A549 (cell line): ENCODE data around the gene TMEM80. TPM values are rescaled to one million over a fixed set of nuclear protein-coding genes. Genes with fewer than 3 reads are reported as not detected.

Source experiments
- ATAC-seq, 2 experiments: fragments of 200-7000 bp in 1 of 2; fragments of >200 bp in 1 of 2; cut with Nextera tagmentation in 1 of 2; cut with Tn5 transposase in 1 of 2; 3 replicates each; pipeline versions ENCODE4 v1.8.0 to v1.9.1; 2018 to 2020; ENCODE audit warnings: mild to moderate bottlenecking in 1 of 2, moderate library complexity in 1 of 2
- CTCF ChIA-PET: fragments of 300-600 bp; sonication (Branson Sonifier 250); formaldehyde crosslinking; extraction: SDS; loops from one replicate; lab custom pipeline; 2021; ENCODE audit warnings: antibody characterized with exemption, inconsistent platforms; lab: Yijun Ruan, JAX
- POLR2A ChIA-PET: fragments of 350-600 bp; formaldehyde crosslinking; extraction: SDS; loops from one replicate; lab custom pipeline; 2021; ENCODE audit warnings: antibody characterized with exemption, inconsistent platforms; lab: Yijun Ruan, JAX
- DNase-seq, 2 experiments: peaks; one replicate each; pipeline versions ENCODE4 v3.0.0 to v3.0.0-alpha.2; 2011 to 2016; ENCODE audit warnings: low read depth in 1 of 2, low spot score in 1 of 2
- FAIRE-seq: peaks from 2 replicates; lab custom pipeline; 2011; peaks lifted over from hg19 to GRCh38; lab: Jason Lieb, UNC
- H3K27ac ChIP-seq, 2 experiments: fragments of >200 bp; sonication (Bioruptor Twin); formaldehyde crosslinking; 3 replicates each; pipeline ENCODE4 v1.5.1; 2016 to 2017
- H3K4me1 ChIP-seq: fragments of >200 bp; sonication (Bioruptor Twin); formaldehyde crosslinking; 3 replicates; pipeline ENCODE4 v1.6.1; 2016
- H3K4me2 ChIP-seq: fragments of >200 bp; sonication (Bioruptor Twin); formaldehyde crosslinking; 3 replicates; pipeline ENCODE4 v1.6.1; 2016
- H3K4me3 ChIP-seq: fragments of >200 bp; sonication (Bioruptor Twin); formaldehyde crosslinking; 3 replicates; pipeline ENCODE4 v1.5.1; 2016
- H3K9me3 ChIP-seq: fragments of >200 bp; sonication (Bioruptor Twin); formaldehyde crosslinking; 3 replicates; pipeline ENCODE4 v1.6.1; 2016
- CBX8 ChIP-seq: fragments of 200-600 bp; sonication (generic); IDR thresholded peaks from 2 replicates; pipeline ENCODE4 v1.6.1; 2016
- CEBPB ChIP-seq, 2 experiments: fragments of >200 bp in 1 of 2; sonication (Bioruptor Twin) in 1 of 2; formaldehyde crosslinking in 1 of 2; IDR thresholded peaks; 2 replicates each; pipeline ENCODE4 v1.6.1; 2012 to 2016
- CHD2 ChIP-seq: fragments of 150-350 bp; IDR thresholded peaks from 2 replicates; pipeline ENCODE4 v1.6.1; 2014; ENCODE audit warnings: low read length; ENCODE audit not compliant: partially characterized antibody
- CHD4 ChIP-seq: fragments of 200-600 bp; sonication (generic); IDR thresholded peaks from 2 replicates; pipeline ENCODE4 v1.6.1; 2016; ENCODE audit warnings: antibody characterized with exemption, mild to moderate bottlenecking, borderline replicate concordance
- EP300 ChIP-seq, 2 experiments: fragments of >200 bp; sonication (Bioruptor Twin); formaldehyde crosslinking; IDR thresholded peaks; 2 replicates in 1 of 2; 3 replicates in 1 of 2; pipeline ENCODE4 v1.6.1; 2016 to 2017
- FOSL2 ChIP-seq, 2 experiments: fragments of 450-650 bp in 1 of 2; fragments of >200 bp in 1 of 2; sonication (Bioruptor Twin) in 1 of 2; formaldehyde crosslinking; IDR thresholded peaks; 2 replicates each; pipeline versions ENCODE4 v1.5.0 to v1.6.1; 2016 to 2020; ENCODE audit warnings: mild to moderate bottlenecking in 1 of 2, moderate library complexity in 1 of 2
- HEYL ChIP-seq: fragments of 250-450 bp; sonication (Bioruptor Pico); IDR thresholded peaks from 2 replicates; pipeline ENCODE4 v1.8.0; 2021; ENCODE audit warnings: mild to moderate bottlenecking, moderate library complexity
- HOXB13 ChIP-seq: fragments of 250-450 bp; sonication (Bioruptor Pico); IDR thresholded peaks from 2 replicates; pipeline ENCODE4 v1.5.0; 2020; ENCODE audit warnings: low read depth, mild to moderate bottlenecking, moderate library complexity
- JUNB ChIP-seq: fragments of >200 bp; sonication (Bioruptor Twin); formaldehyde crosslinking; IDR thresholded peaks from 2 replicates; pipeline ENCODE4 v1.6.1; 2016
- KDM5A ChIP-seq: fragments of 200-600 bp; sonication (generic); IDR thresholded peaks from 2 replicates; pipeline ENCODE4 v1.6.1; 2016; ENCODE audit warnings: antibody characterized with exemption, mild to moderate bottlenecking
- MAFK ChIP-seq: fragments of 450-650 bp; IDR thresholded peaks from 2 replicates; pipeline ENCODE4 v1.6.1; 2014; ENCODE audit not compliant: partially characterized antibody
- MYC ChIP-seq: IDR thresholded peaks from 2 replicates; pipeline ENCODE4 v1.6.1; 2012; ENCODE audit warnings: mild to moderate bottlenecking, inconsistent platforms, low read length, improper control_type of control experiment, borderline replicate concordance
- NR3C1 ChIP-seq: fragments of >200 bp; sonication (Bioruptor Twin); formaldehyde crosslinking; IDR thresholded peaks from 3 replicates; pipeline ENCODE4 v1.6.1; 2017
- RAD21 ChIP-seq, 2 experiments: fragments of >200 bp in 1 of 2; sonication (Bioruptor Twin) in 1 of 2; formaldehyde crosslinking in 1 of 2; IDR thresholded peaks in 1 of 2; conservative IDR thresholded peaks in 1 of 2; 2 replicates in 1 of 2; 3 replicates in 1 of 2; pipeline ENCODE4 v1.6.1; 2012 to 2018; ENCODE audit warnings: inconsistent platforms in 1 of 2
- RCOR1 ChIP-seq: fragments of 150-350 bp; IDR thresholded peaks from 2 replicates; pipeline ENCODE4 v1.6.1; 2014; ENCODE audit warnings: antibody characterized with exemption, low read length, low read depth
- RNF2 ChIP-seq: fragments of 200-600 bp; sonication (generic); IDR thresholded peaks from 2 replicates; pipeline ENCODE4 v1.6.1; 2016; ENCODE audit warnings: low read depth, mild to moderate bottlenecking, antibody characterized with exemption, moderate library complexity, borderline replicate concordance
- SMC3 ChIP-seq: fragments of >200 bp; sonication (Bioruptor Twin); formaldehyde crosslinking; IDR thresholded peaks from 3 replicates; pipeline ENCODE4 v1.6.1; 2018; ENCODE audit warnings: inconsistent platforms
- ZNF302 ChIP-seq: fragments of 250-450 bp; sonication (Bioruptor Pico); IDR thresholded peaks from 2 replicates; pipeline ENCODE4 v1.9.0; 2021; ENCODE audit warnings: inconsistent platforms, mild to moderate bottlenecking, moderate library complexity
- WGBS: methylation state at CpG from one replicate; pipeline ENCODE4 v1.1.6; 2017; ENCODE audit errors: missing lambda C conversion rate; 5-methylcytosine and 5-hydroxymethylcytosine counted together
- polyA plus RNA-seq, 4 experiments: library from polyadenylated mRNA; depleted of rRNA in 3 of 4; stranded (reverse); fragments of >200 nt; fragmentation: RNase III in 1 of 4; extraction: RNeasy Plus Mini Kit Qiagen cat#74134 plus additional on column Dnase treatment in 1 of 4; gene quantifications; 2 replicates in 3 of 4; 3 replicates in 1 of 4; pipeline ENCODE4 v1.2.3, GENCODE V29; 2011 to 2017
- TF ChIP-seq, protein P1 (sequence below): IDR thresholded peaks from 2 replicates; pipeline ENCODE4 v1.6.1; 2012; ENCODE audit warnings: low read depth, borderline replicate concordance
- TF ChIP-seq, protein P2 (sequence below): fragments of 250-450 bp; sonication (Bioruptor Pico); IDR thresholded peaks from 2 replicates; pipeline ENCODE4 v1.5.0; 2021; ENCODE audit warnings: mild to moderate bottlenecking, moderate library complexity, borderline replicate concordance
- TF ChIP-seq, protein P3 (sequence below): fragments of >200 bp; sonication (Bioruptor Twin); formaldehyde crosslinking; IDR thresholded peaks from 2 replicates; pipeline ENCODE4 v1.6.1; 2016
- TF ChIP-seq, protein P4 (sequence below): IDR thresholded peaks from 2 replicates; pipeline ENCODE4 v1.6.1; 2012
- TF ChIP-seq, protein P5 (sequence below): fragments of 250-450 bp; sonication (Bioruptor Pico); IDR thresholded peaks from 2 replicates; pipeline ENCODE4 v1.5.0; 2020; ENCODE audit warnings: low read depth, mild to moderate bottlenecking, moderate library complexity
- TF ChIP-seq, protein P6 (sequence below): fragments of >200 bp; sonication (Bioruptor Twin); formaldehyde crosslinking; IDR thresholded peaks from 3 replicates; pipeline ENCODE4 v1.5.1; 2016

Gene TMEM80
- polyA plus RNA-seq, 2 of the 4 experiments (the other 2 are of a cell fraction), result 10.8 to 15.2 TPM

DNA sequence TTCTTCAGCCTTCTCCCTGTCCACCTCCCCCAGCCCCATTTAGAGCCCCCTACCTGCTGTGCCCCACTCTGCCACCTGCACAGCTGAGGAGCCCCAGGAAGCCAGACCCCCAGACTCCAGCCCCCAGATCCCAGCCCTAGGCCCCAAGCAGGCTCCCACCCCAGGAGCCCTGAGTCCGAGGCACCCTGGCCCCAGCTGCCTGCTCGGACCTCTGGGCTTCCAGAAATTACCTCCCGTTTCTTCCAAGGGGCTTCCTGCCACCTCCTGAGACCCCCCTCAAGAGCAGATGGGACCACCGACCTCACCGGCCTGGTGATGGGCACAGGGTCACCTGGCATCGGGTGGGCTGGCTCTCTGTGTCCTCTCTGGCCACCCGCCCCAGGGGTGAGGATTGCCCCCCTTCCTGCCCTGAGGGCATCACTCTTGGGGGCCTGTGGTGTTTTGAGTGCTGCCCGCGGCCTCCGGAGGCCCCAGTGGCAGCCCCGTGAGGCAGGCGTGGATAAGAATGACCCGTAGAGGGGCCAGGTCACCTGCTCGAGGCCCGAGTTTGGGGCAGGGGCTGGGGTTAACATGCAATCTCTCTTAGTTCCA, 33.4 kb downstream of the TMEM80 start:
- DNase-seq (no peak), ATAC-seq (no peak), FAIRE-seq (no peak)
- ChIA-PET POLR2A (interaction anchor here (0.6 kb wide), 1 partner anchor 26 kb away, joined by 3 read pairs; no protein-coding TSS in a partner anchor), CTCF (interaction anchor here (0.8 to 20.1 kb wide), 16 partner anchors 7 to 173 kb away, joined by 3 to 599 read pairs (median 8); partner anchors contain the start of genes DEAF1, EPS8L2, TALDO1 and TMEM80)
- Histone ChIP-seq H3K4me3 (no peak overlapping the region), H3K4me1 (peaks cover 47% of the 10 kb centered on the region), H3K27ac (peak overlapping the region; percentile 79 to 93), H3K9me3 (no peaks in the 10 kb centered on the region), H3K4me2 (peak overlapping the region; percentile 63; the same call in 2 of the 3 replicates)
- 96% methylated on average over 6 of the region's 15 CpGs for WGBS
- TF ChIP-seq, protein P1, sequence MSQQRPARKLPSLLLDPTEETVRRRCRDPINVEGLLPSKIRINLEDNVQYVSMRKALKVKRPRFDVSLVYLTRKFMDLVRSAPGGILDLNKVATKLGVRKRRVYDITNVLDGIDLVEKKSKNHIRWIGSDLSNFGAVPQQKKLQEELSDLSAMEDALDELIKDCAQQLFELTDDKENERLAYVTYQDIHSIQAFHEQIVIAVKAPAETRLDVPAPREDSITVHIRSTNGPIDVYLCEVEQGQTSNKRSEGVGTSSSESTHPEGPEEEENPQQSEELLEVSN, result no peak
- TF ChIP-seq, protein P2, sequence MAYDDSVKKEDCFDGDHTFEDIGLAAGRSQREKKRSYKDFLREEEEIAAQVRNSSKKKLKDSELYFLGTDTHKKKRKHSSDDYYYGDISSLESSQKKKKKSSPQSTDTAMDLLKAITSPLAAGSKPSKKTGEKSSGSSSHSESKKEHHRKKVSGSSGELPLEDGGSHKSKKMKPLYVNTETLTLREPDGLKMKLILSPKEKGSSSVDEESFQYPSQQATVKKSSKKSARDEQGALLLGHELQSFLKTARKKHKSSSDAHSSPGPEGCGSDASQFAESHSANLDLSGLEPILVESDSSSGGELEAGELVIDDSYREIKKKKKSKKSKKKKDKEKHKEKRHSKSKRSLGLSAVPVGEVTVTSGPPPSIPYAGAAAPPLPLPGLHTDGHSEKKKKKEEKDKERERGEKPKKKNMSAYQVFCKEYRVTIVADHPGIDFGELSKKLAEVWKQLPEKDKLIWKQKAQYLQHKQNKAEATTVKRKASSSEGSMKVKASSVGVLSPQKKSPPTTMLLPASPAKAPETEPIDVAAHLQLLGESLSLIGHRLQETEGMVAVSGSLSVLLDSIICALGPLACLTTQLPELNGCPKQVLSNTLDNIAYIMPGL (CRISPR knock-in tag), result no peak
- no peak for TF ChIP-seq SMC3
- no peak for TF ChIP-seq RAD21 (conservative IDR thresholded peaks at IDR 0.05 in 1 of 2, IDR thresholded peaks at IDR 0.05 in 1 of 2)
- no peak for TF ChIP-seq CHD2
- TF ChIP-seq, protein P3, sequence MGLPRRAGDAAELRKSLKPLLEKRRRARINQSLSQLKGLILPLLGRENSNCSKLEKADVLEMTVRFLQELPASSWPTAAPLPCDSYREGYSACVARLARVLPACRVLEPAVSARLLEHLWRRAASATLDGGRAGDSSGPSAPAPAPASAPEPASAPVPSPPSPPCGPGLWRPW, result no peak

DNA sequence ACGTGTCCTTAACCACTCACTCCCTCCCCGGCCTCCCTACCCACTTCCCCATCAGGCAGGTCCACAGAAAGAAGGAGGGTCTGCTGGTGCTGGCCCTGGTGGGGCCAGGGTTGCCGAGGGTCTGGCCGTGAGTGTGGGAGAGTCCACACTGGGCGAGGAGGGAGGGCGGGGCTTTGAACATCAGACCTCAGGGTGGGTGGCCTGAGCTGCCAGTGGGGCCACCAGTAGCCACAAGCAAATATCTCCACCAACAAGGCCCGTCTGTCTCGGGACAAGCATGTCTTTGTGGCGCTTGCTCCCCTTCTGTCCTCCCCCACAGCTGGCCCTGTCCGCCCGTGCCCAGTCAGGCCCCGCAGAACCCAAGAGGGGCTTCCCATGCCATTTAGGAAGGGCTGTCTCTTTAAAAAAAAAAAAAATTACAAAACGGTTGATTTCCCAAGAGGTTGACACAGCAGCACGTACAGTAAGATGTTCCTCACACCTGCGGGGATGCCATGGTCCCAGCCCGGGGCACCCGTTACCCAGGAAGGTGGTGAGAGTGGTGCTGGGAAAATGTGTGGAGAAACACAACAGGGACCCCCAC, 34.0 kb downstream of the TMEM80 start:
- ChIA-PET POLR2A (no interaction called here), CTCF (interaction anchor here (1.0 to 20.1 kb wide), 5 partner anchors 10 to 175 kb away, joined by 3 to 599 read pairs (median 11); partner anchors contain the start of genes DEAF1, EPS8L2, TALDO1 and TMEM80)
- H3K4me1 ChIP-seq, result peaks cover 47% of the 10 kb centered on the region
- TF ChIP-seq, protein P4, sequence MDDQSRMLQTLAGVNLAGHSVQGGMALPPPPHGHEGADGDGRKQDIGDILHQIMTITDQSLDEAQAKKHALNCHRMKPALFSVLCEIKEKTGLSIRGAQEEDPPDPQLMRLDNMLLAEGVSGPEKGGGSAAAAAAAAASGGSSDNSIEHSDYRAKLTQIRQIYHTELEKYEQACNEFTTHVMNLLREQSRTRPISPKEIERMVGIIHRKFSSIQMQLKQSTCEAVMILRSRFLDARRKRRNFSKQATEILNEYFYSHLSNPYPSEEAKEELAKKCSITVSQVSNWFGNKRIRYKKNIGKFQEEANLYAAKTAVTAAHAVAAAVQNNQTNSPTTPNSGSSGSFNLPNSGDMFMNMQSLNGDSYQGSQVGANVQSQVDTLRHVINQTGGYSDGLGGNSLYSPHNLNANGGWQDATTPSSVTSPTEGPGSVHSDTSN, result 0 out of 2 replicates have a peak, but pooled peaks have one; percentile 23
- TF ChIP-seq ZNF302 (CRISPR knock-in tag), result no peak
- TF ChIP-seq RAD21 (conservative IDR thresholded peaks at IDR 0.05 in 1 of 2, IDR thresholded peaks at IDR 0.05 in 1 of 2), result no peak
- peak in 1 of 2 experiments; percentile 48; a peak in 2 of 4 replicates for TF ChIP-seq CEBPB (IDR thresholded peaks at IDR 0.05)
- DNase-seq (no peak), ATAC-seq (no peak), FAIRE-seq (no peak)
- peak overlapping the region; percentile 12; the same call in 1 of the 3 replicates for H3K4me2 ChIP-seq
- peak overlapping the region in 1 of 2 experiments; percentile 93; a peak in 3 of 6 replicates for H3K27ac ChIP-seq
- no peak overlapping the region for H3K4me3 ChIP-seq
- WGBS, result 61% methylated on average over 17 of the region's 17 CpGs
- no peaks in the 10 kb centered on the region for H3K9me3 ChIP-seq

DNA sequence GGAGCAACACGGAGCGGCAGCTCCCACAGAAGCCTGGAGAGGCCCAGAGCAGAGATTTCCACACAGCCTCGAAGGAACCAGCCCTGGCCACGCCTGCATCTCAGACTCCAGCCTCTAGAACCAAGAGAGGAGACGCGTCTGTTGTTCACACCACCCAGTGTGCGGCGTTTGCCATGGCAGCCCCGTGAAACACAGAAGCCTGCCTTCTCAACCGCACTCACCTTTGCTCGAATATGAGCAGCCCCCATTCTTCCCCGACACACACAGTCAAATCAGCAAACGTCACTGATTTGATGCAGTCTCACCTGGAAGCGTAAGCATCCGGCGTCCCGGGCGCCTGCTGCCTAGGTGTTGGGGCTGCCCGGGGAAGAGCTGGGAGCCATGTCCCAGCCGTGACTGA, 37.5 kb downstream of the TMEM80 start:
- 0 out of 6 replicates have a peak, but pooled peaks of 1 of the 2 experiments have one; percentile 25 for ATAC-seq
- FAIRE-seq, result no peak
- TF ChIP-seq MAFK (no peak), HEYL (no peak), MYC (no peak), FOSL2 (IDR thresholded peaks at IDR 0.05) (no peak), FOSL2 (CRISPR knock-in tag; IDR thresholded peaks at IDR 0.05) (no peak), EP300 (IDR thresholded peaks at IDR 0.05) (no peak), HOXB13 (CRISPR knock-in tag) (no peak), KDM5A (no peak), NR3C1 (no peak), JUNB (no peak), CHD4 (no peak), RCOR1 (no peak), CBX8 (no peak), RNF2 (no peak)
- TF ChIP-seq, protein P5, sequence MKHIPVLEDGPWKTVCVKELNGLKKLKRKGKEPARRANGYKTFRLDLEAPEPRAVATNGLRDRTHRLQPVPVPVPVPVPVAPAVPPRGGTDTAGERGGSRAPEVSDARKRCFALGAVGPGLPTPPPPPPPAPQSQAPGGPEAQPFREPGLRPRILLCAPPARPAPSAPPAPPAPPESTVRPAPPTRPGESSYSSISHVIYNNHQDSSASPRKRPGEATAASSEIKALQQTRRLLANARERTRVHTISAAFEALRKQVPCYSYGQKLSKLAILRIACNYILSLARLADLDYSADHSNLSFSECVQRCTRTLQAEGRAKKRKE, result no peak
- TF ChIP-seq, protein P6, sequence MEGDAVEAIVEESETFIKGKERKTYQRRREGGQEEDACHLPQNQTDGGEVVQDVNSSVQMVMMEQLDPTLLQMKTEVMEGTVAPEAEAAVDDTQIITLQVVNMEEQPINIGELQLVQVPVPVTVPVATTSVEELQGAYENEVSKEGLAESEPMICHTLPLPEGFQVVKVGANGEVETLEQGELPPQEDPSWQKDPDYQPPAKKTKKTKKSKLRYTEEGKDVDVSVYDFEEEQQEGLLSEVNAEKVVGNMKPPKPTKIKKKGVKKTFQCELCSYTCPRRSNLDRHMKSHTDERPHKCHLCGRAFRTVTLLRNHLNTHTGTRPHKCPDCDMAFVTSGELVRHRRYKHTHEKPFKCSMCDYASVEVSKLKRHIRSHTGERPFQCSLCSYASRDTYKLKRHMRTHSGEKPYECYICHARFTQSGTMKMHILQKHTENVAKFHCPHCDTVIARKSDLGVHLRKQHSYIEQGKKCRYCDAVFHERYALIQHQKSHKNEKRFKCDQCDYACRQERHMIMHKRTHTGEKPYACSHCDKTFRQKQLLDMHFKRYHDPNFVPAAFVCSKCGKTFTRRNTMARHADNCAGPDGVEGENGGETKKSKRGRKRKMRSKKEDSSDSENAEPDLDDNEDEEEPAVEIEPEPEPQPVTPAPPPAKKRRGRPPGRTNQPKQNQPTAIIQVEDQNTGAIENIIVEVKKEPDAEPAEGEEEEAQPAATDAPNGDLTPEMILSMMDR, result no peak

More for the DNA sequence above, 37.5 kb downstream of the TMEM80 start:
- ChIA-PET POLR2A (interaction anchor here (0.6 kb wide), 1 partner anchor 14 kb away, joined by 3 read pairs; the partner anchor contains the start of gene TALDO1), CTCF (interaction anchor here (3.0 to 20.1 kb wide), 3 partner anchors 10 to 32 kb away, joined by 16 to 599 read pairs (median 119); partner anchors contain the start of genes DEAF1, EPS8L2, TALDO1 and TMEM80)
- Histone ChIP-seq H3K4me1 (peaks cover 19% of the 10 kb centered on the region), H3K4me2 (no peak overlapping the region), H3K27ac (no peak overlapping the region), H3K9me3 (no peaks in the 10 kb centered on the region), H3K4me3 (no peak overlapping the region)
- no peak for DNase-seq
- WGBS, result 79% methylated on average over 20 of the region's 20 CpGs
